ENCODE measurements around the gene SNX15.

Gene SNX15

DNA sequence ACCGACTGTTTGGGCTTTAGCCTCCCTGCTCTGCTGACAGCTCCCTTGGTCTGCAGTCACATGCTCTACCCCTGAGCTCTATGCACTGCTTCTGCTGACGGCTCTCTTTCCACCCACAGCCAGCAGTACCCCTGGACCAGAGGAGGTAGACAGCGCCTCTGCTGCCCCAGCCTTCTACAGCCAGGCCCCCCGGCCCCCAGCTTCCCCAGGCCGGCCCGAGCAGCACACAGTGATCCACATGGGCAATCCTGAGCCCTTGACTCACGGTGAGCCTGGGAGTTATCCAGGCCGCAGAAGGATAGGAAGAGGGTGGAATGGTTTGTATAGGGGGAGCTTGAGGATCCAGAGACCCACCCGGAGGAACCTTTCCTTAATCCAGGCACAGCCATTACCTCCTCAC lies 59.6 kb downstream of the SNX15 start:
- no peak for DNase-seq (ENCODE audit: low read depth in 2 of 2)
- H3K4me3 ChIP-seq (replicated peaks in 1 of 2; ENCODE audit: low read depth in 2 of 2, low read length in 2 of 2), result no peak overlapping the region
- TF ChIP-seq, protein P1, sequence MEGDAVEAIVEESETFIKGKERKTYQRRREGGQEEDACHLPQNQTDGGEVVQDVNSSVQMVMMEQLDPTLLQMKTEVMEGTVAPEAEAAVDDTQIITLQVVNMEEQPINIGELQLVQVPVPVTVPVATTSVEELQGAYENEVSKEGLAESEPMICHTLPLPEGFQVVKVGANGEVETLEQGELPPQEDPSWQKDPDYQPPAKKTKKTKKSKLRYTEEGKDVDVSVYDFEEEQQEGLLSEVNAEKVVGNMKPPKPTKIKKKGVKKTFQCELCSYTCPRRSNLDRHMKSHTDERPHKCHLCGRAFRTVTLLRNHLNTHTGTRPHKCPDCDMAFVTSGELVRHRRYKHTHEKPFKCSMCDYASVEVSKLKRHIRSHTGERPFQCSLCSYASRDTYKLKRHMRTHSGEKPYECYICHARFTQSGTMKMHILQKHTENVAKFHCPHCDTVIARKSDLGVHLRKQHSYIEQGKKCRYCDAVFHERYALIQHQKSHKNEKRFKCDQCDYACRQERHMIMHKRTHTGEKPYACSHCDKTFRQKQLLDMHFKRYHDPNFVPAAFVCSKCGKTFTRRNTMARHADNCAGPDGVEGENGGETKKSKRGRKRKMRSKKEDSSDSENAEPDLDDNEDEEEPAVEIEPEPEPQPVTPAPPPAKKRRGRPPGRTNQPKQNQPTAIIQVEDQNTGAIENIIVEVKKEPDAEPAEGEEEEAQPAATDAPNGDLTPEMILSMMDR (IDR thresholded peaks at IDR 0.05; ENCODE audit: low read depth, low read length), result no peak

DNA sequence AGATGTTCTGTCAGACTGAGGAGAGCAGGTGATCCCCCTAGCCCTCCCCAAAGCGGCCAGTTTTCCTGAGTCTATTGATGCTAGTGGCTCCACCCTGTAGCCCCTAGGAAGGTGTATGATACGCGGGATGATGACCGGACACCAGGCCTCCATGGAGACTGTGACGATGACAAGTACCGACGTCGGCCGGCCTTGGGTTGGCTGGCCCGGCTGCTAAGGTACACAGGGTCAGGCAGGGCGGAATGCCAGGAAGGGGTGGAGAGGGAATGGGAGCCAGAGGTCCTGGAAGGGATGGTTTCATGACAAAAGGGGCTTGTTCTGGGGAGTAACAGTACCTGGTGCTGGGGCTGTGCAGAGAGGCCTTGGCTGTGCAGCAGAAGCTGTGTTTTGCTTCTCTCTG lies 60.0 kb downstream of the SNX15 start:
- DNase-seq (ENCODE audit: low read depth in 2 of 2), result no peak
- no peak overlapping the region for H3K4me3 ChIP-seq (replicated peaks in 1 of 2; ENCODE audit: low read depth in 2 of 2, low read length in 2 of 2)
- TF ChIP-seq, protein P1 (IDR thresholded peaks at IDR 0.05; ENCODE audit: low read depth, low read length), result no peak

DNA sequence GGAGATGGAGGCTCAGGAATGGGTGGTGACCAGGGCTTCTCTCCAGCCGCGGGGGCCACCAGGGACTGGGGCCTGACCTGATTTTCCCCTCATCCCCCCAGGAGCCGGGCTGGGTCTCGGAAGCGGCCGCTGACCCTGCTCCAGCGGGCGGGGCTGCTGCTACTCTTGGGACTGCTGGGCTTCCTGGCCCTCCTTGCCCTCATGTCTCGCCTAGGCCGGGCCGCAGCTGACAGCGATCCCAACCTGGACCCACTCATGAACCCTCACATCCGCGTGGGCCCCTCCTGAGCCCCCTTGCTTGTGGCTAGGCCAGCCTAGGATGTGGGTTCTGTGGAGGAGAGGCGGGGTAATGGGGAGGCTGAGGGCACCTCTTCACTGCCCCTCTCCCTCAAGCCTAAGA lies 60.6 kb downstream of the SNX15 start:
- TF ChIP-seq, protein P1 (IDR thresholded peaks at IDR 0.05; ENCODE audit: low read depth, low read length), result no peak
- no peak for DNase-seq (ENCODE audit: low read depth in 2 of 2)
- no peak overlapping the region for H3K4me3 ChIP-seq (replicated peaks in 1 of 2; ENCODE audit: low read depth in 2 of 2, low read length in 2 of 2)

DNA sequence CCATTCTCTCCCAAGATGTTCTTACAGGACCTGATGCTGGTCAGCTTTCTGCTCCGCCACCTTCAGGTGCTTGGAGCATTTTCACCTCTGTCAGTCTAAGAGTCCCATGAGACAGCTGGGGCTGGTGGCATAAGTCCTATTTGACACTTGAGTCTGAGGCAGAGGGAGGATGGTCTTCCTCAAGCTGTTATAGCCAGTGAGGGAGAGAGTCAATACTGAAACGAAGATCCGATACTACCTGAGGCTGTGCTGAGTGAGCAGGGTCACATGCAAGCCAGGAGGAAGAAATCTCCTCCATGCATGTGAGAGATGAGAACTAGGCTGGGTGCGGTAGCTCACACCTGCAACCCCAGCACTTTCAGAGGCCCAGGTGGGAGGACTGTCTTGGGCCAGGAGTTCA lies 62.4 kb downstream of the SNX15 start:
- TF ChIP-seq, protein P1 (IDR thresholded peaks at IDR 0.05; ENCODE audit: low read depth, low read length), result no peak
- DNase-seq (ENCODE audit: low read depth in 2 of 2), result no peak
- H3K4me3 ChIP-seq (replicated peaks in 1 of 2; ENCODE audit: low read depth in 2 of 2, low read length in 2 of 2), result no peak overlapping the region
